Trophoblast cell (in vitro differentiated cells and primary cell): Measurements from ENCODE around the gene CTDSPL.

Source experiments
- DNase-seq, 2 donors: peaks; one replicate each; pipeline ENCODE4 v3.0.0-alpha.2; 2016
- H2AFZ ChIP-seq: 2 replicates; pipeline ENCODE4 v1.6.1; 2013; ENCODE audit warnings: low read length, moderate library complexity, mild to moderate bottlenecking; ENCODE audit not compliant: insufficient read depth, poor library complexity
- H2AK5ac ChIP-seq: 2 replicates; pipeline ENCODE4 v1.6.1; 2013; ENCODE audit warnings: mild to moderate bottlenecking, low read length
- H2BK120ac ChIP-seq: 2 replicates; pipeline ENCODE4 v1.6.1; 2013; ENCODE audit warnings: low read length, mild to moderate bottlenecking, moderate library complexity; ENCODE audit not compliant: insufficient read depth, poor library complexity
- H2BK12ac ChIP-seq: 2 replicates; pipeline ENCODE4 v1.6.1; 2013; ENCODE audit warnings: mild to moderate bottlenecking, low read length, moderate library complexity
- H2BK5ac ChIP-seq: 2 replicates; pipeline ENCODE4 v1.6.1; 2013; ENCODE audit warnings: low read length, low read depth, moderate library complexity, mild to moderate bottlenecking; ENCODE audit not compliant: poor library complexity
- H3K14ac ChIP-seq: 2 replicates; pipeline ENCODE4 v1.6.1; 2013; ENCODE audit warnings: mild to moderate bottlenecking, low read length
- H3K18ac ChIP-seq: 2 replicates; pipeline ENCODE4 v1.6.1; 2013; ENCODE audit warnings: mild to moderate bottlenecking, low read length
- H3K23ac ChIP-seq: 2 replicates; pipeline ENCODE4 v1.6.1; 2013; ENCODE audit warnings: low read length
- H3K27ac ChIP-seq: 2 replicates; pipeline ENCODE4 v1.5.1; 2013; ENCODE audit warnings: low read depth, mild to moderate bottlenecking, inconsistent platforms, low read length, moderate library complexity
- H3K27me3 ChIP-seq: 2 replicates; pipeline ENCODE4 v1.6.1; 2013; ENCODE audit warnings: inconsistent platforms, mild to moderate bottlenecking, low read length, moderate library complexity; ENCODE audit not compliant: insufficient read depth
- H3K36me3 ChIP-seq, 2 experiments: 1 replicate in 1 of 2; 2 replicates in 1 of 2; pipeline ENCODE4 v1.6.1; 2013; ENCODE audit warnings: low read length in 2 of 2, mild to moderate bottlenecking in 2 of 2, moderate library complexity in 1 of 2; ENCODE audit not compliant: insufficient read depth in 2 of 2, control insufficient read depth in 1 of 2
- H3K4ac ChIP-seq: 2 replicates; pipeline ENCODE4 v1.6.1; 2013; ENCODE audit warnings: low read depth, mild to moderate bottlenecking, low read length, moderate library complexity
- H3K4me1 ChIP-seq, 2 experiments: 1 replicate in 1 of 2; 2 replicates in 1 of 2; pipeline ENCODE4 v1.6.1; 2013; ENCODE audit warnings: low read length in 2 of 2, mild to moderate bottlenecking in 2 of 2, moderate library complexity in 1 of 2; ENCODE audit not compliant: insufficient read depth in 2 of 2, control insufficient read depth in 1 of 2
- H3K4me2 ChIP-seq: 2 replicates; pipeline ENCODE4 v1.6.1; 2013; ENCODE audit warnings: inconsistent platforms, mild to moderate bottlenecking, low read length, moderate library complexity
- H3K4me3 ChIP-seq: 2 replicates; pipeline ENCODE4 v1.5.1; 2013; ENCODE audit warnings: mild to moderate bottlenecking, low read depth, low read length, inconsistent platforms
- H3K79me1 ChIP-seq: one replicate; pipeline ENCODE4 v1.6.1; 2013; ENCODE audit warnings: low read length
- H3K79me2 ChIP-seq: 2 replicates; pipeline ENCODE4 v1.6.1; 2013; ENCODE audit warnings: low read length, mild to moderate bottlenecking; ENCODE audit not compliant: control insufficient read depth, insufficient read depth, poor library complexity
- H3K9ac ChIP-seq: 2 replicates; pipeline ENCODE4 v1.6.1; 2013; ENCODE audit warnings: mild to moderate bottlenecking, low read length
- H3K9me3 ChIP-seq: 2 replicates; pipeline ENCODE4 v1.6.1; 2013; ENCODE audit warnings: low read depth, mild to moderate bottlenecking, control low read depth, inconsistent platforms, low read length; ENCODE audit not compliant: insufficient read depth
- H4K12ac ChIP-seq: 2 replicates; pipeline ENCODE4 v1.6.1; 2013; ENCODE audit warnings: low read depth, mild to moderate bottlenecking, low read length, moderate library complexity
- H4K8ac ChIP-seq: 2 replicates; pipeline ENCODE4 v1.6.1; 2013; ENCODE audit warnings: low read depth, mild to moderate bottlenecking, low read length, moderate library complexity
- H4K91ac ChIP-seq: one replicate; pipeline ENCODE4 v1.6.1; 2013; ENCODE audit warnings: low read depth, mild to moderate bottlenecking, low read length, moderate library complexity
- WGBS: extraction: QIAGEN DNeasy Blood & Tissue Kit; methylation state at CpG from one replicate; pipeline ENCODE4 v1.1.7; 2013; ENCODE audit warnings: missing lambda C conversion rate; ENCODE audit not compliant: insufficient read length, insufficient coverage; ENCODE audit errors: extremely low coverage; 5-methylcytosine and 5-hydroxymethylcytosine counted together

The CTDSPL gene

DNA sequence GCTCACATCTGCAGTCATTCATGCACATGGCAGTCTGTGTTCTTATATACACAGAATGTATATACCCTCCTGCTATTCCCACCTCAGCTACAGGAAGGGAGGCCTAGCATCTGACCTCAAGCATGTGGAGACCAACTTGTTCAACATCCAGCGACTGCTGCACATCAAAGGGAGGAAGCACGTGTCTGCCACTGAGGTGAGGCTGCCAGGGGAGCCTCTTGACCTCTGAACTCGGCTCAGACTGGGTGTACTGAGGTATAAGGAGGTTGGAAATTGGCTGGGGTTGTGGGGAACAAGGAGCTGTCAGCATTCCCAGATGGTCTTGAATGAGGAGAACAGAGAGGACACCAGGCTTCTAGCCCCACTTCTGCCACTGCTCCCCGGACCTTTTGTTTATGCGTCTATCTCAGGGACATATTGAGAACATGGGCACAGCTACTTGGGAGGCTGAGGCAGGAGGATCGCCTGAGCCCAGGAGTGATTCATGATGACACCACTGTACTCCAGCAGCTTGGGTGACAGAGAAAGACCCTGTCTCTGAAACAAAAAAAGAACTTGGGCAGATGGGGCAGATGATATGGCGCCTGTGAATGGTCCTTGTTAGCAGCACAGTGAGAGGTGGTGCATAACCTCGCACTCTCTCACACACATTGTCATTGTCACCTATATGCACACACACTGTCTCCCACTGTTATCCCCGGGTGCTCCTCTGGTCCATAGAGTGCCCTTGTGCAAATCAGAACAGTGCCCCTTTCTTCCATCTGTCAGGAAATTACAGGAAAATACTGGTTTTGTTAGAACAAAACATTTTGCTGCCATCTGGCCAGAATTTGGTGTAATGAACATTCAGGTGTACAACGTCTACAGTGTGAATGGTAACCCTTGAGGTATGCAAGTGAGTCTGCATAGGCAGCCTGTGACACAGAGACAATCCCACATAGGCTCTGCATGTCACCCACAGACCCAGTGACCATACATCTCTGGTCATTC, 134.3 kb downstream of the CTDSPL start:
- H2BK12ac ChIP-seq, result no peak overlapping the region
- H3K27ac ChIP-seq, result no peak overlapping the region
- no peak overlapping the region for H2BK120ac ChIP-seq
- no peak for DNase-seq
- H4K12ac ChIP-seq, result no peak overlapping the region
- H3K9me3 ChIP-seq, result peaks cover 3% of the 10 kb centered on the region
- H3K4ac ChIP-seq, result no peak overlapping the region
- peak overlapping the region; percentile 11 for H3K23ac ChIP-seq
- no peak overlapping the region for H3K14ac ChIP-seq
- H3K4me1 ChIP-seq, result peaks cover 9 to 19% of the 10 kb centered on the region in 2 experiments
- H4K91ac ChIP-seq, result no peak overlapping the region
- H3K9ac ChIP-seq, result no peak overlapping the region
- peaks cover 6% of the 10 kb centered on the region for H3K79me2 ChIP-seq
- no peak overlapping the region for H4K8ac ChIP-seq
- no peak overlapping the region for H2AFZ ChIP-seq
- no peak overlapping the region for H3K4me3 ChIP-seq
- H3K27me3 ChIP-seq, result no peaks in the 10 kb centered on the region
- H3K79me1 ChIP-seq, result peaks cover 12% of the 10 kb centered on the region
- WGBS, result no CpG with 5 or more reads among the region's 10 CpGs
- no peak overlapping the region for H2AK5ac ChIP-seq
- H3K4me2 ChIP-seq, result no peak overlapping the region
- H3K18ac ChIP-seq, result no peak overlapping the region
- H3K36me3 ChIP-seq, result peaks cover 1 to 2% of the 10 kb centered on the region in 2 experiments
- no peak overlapping the region for H2BK5ac ChIP-seq

- Histone ChIP-seq H2AK5ac (no peak overlapping the region), H3K9ac (no peak overlapping the region), H3K4me2 (no peak overlapping the region), H2BK120ac (no peak overlapping the region), H3K4me3 (no peak overlapping the region), H4K8ac (no peak overlapping the region), H3K27ac (no peak overlapping the region), H3K79me1 (peaks cover 12% of the 10 kb centered on the region), H3K4ac (no peak overlapping the region), H4K12ac (no peak overlapping the region), H2BK5ac (no peak overlapping the region), H3K36me3 (peaks cover 2 to 3% of the 10 kb centered on the region in 2 experiments), H3K4me1 (peaks cover 9 to 19% of the 10 kb centered on the region in 2 experiments), H2AFZ (no peak overlapping the region), H3K27me3 (no peaks in the 10 kb centered on the region), H3K14ac (no peak overlapping the region), H3K9me3 (peaks cover 3% of the 10 kb centered on the region), H2BK12ac (no peak overlapping the region), H3K23ac (no peak overlapping the region), H3K18ac (no peak overlapping the region), H4K91ac (no peak overlapping the region), H3K79me2 (peaks cover 6% of the 10 kb centered on the region)
- DNase-seq, result peak; percentile 89 to 96
- no CpG with 5 or more reads among the region's 7 CpGs for WGBS
Observed at GRCh38 chr3:37996785-37997301, 135.2 kb downstream of the CTDSPL start.

- Histone ChIP-seq H2BK5ac (no peak overlapping the region), H4K91ac (no peak overlapping the region), H3K4me1 (peaks cover 9 to 19% of the 10 kb centered on the region in 2 experiments), H4K8ac (no peak overlapping the region), H3K27ac (no peak overlapping the region), H3K4me3 (no peak overlapping the region), H3K23ac (no peak overlapping the region), H3K36me3 (peaks cover 2 to 3% of the 10 kb centered on the region in 2 experiments), H3K4ac (no peak overlapping the region), H3K79me1 (peaks cover 12% of the 10 kb centered on the region), H2AK5ac (no peak overlapping the region), H2BK12ac (no peak overlapping the region), H2AFZ (no peak overlapping the region), H3K27me3 (no peaks in the 10 kb centered on the region), H4K12ac (no peak overlapping the region), H3K18ac (no peak overlapping the region), H3K9ac (no peak overlapping the region), H3K79me2 (peaks cover 6% of the 10 kb centered on the region), H2BK120ac (no peak overlapping the region), H3K4me2 (no peak overlapping the region), H3K14ac (no peak overlapping the region), H3K9me3 (peaks cover 3% of the 10 kb centered on the region)
- no CpG with 5 or more reads among the region's 10 CpGs for WGBS
- DNase-seq, result no peak
Observed at GRCh38 chr3:37997342-37997741, 135.7 kb downstream of the CTDSPL start.

DNA sequence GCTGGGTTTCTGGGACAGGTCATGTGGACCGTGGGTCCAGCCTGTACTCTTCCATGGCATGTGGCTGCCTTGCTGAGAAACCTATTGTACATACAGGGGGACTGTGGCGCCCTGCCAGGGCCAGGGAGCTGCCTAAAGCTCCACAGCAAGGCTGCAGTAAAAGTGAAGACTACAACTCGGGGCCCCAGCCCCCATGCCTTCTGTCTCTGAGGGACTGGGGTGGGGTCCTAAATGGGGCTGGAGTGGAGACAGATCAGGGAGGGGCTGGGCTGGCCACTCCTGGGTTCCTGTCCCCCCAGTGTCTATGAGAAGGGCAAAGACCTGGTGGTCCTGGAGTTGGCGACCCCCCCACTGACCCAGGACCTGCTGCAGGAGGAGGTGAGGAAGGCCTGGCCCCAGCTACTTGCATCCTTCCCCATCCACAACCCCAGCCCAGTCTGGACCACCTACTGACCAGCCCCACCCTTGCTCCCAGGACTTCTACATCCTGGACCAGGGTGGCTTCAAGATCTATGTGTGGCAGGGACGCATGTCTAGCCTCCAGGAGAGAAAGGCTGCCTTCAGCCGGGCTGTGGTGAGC, 136.2 kb downstream of the CTDSPL start:
- no peak overlapping the region for H2BK120ac ChIP-seq
- H4K12ac ChIP-seq, result no peak overlapping the region
- no peak overlapping the region for H3K9ac ChIP-seq
- H3K27ac ChIP-seq, result no peak overlapping the region
- no peak overlapping the region for H3K4me3 ChIP-seq
- H3K27me3 ChIP-seq, result no peaks in the 10 kb centered on the region
- H4K91ac ChIP-seq, result no peak overlapping the region
- H3K18ac ChIP-seq, result no peak overlapping the region
- no peak overlapping the region for H2AK5ac ChIP-seq
- no peak for DNase-seq
- no peak overlapping the region for H2BK5ac ChIP-seq
- peaks cover 12% of the 10 kb centered on the region for H3K79me1 ChIP-seq
- H3K14ac ChIP-seq, result no peak overlapping the region
- H4K8ac ChIP-seq, result no peak overlapping the region
- peaks cover 3% of the 10 kb centered on the region for H3K9me3 ChIP-seq
- H3K79me2 ChIP-seq, result peaks cover 6% of the 10 kb centered on the region
- H3K4ac ChIP-seq, result no peak overlapping the region
- no peak overlapping the region for H3K4me2 ChIP-seq
- no CpG with 5 or more reads among the region's 6 CpGs for WGBS
- peaks cover 9 to 19% of the 10 kb centered on the region in 2 experiments for H3K4me1 ChIP-seq
- no peak overlapping the region for H3K23ac ChIP-seq
- H2BK12ac ChIP-seq, result no peak overlapping the region
- H3K36me3 ChIP-seq, result peaks cover 2 to 3% of the 10 kb centered on the region in 2 experiments
- peak overlapping the region; percentile 90 for H2AFZ ChIP-seq
